K562 (cell line): Measurements from ENCODE around the gene C3. TPM values are rescaled to one million over a fixed set of nuclear protein-coding genes. Genes with fewer than 3 reads are reported as not detected.

ENCODE experiments used
- ATF3 ChIP-seq, 2 experiments: fragments of 450-650 bp in 1 of 2; sonication (generic) in 1 of 2; formaldehyde crosslinking in 1 of 2; IDR thresholded peaks in 1 of 2; conservative IDR thresholded peaks in 1 of 2; 2 replicates each; pipeline versions ENCODE4 v1.6.1 to v1.8.1; 2016 to 2023; ENCODE audit warnings: mild to moderate bottlenecking in 2 of 2, moderate library complexity in 2 of 2, inconsistent platforms in 1 of 2, missing genetic modification reagents in 1 of 2
- HMG20B ChIP-seq: fragments of 250-450 bp; sonication (Bioruptor Pico); IDR thresholded peaks from 2 replicates; pipeline ENCODE4 v1.5.0; 2021; ENCODE audit warnings: mild to moderate bottlenecking
- JUN ChIP-seq, 2 experiments: sonication (generic) in 1 of 2; formaldehyde crosslinking in 1 of 2; IDR thresholded peaks; 2 replicates each; pipeline versions ENCODE4 v1.6.1 to v1.8.0; 2012 to 2022; ENCODE audit warnings: borderline replicate concordance in 2 of 2, mild to moderate bottlenecking in 2 of 2, improper control_type of control experiment in 1 of 2, low read depth in 1 of 2, low read length in 1 of 2, missing genetic modification reagents in 1 of 2
- MBD2 ChIP-seq: sonication (generic); IDR thresholded peaks from 2 replicates; pipeline ENCODE4 v1.6.1; 2016; ENCODE audit warnings: low read depth, borderline replicate concordance
- PRDM10 ChIP-seq: fragments of 450-650 bp; IDR thresholded peaks from 2 replicates; pipeline ENCODE4 v1.6.1; 2018; ENCODE audit not compliant: partially characterized antibody
- PRPF4 ChIP-seq: fragments of 200-400 bp; formaldehyde crosslinking; IDR thresholded peaks from one replicate; pipeline ENCODE4 v1.6.1; 2017; ENCODE audit warnings: low read length, low read depth, mild to moderate bottlenecking; ENCODE audit not compliant: insufficient read depth, poor library complexity, severe bottlenecking
- SNIP1 ChIP-seq: fragments of 450-650 bp; IDR thresholded peaks from 2 replicates; pipeline ENCODE4 v1.7.1; 2017; ENCODE audit warnings: low read depth, mild to moderate bottlenecking
- ZEB2 ChIP-seq: fragments of 450-650 bp; IDR thresholded peaks from 2 replicates; pipeline ENCODE4 v1.6.1; 2016
- polyA plus RNA-seq, 8 experiments: library from polyadenylated mRNA; depleted of rRNA in 4 of 8; stranded (reverse) in 5 of 8; unstranded in 3 of 8; fragments of >200 nt; fragmentation: Nextera tagmentation in 2 of 8; fragmentation: Illumina TruSeq in 1 of 8; extraction: Ambion mirVana in 2 of 8; extraction: Trizol in 1 of 8; gene quantifications; 2 replicates each; pipeline versions ENCODE4 v1.2.1 to v1.2.3, GENCODE V29; 2011 to 2014; ENCODE audit warnings: inconsistent platforms in 1 of 8, missing spikeins in 1 of 8
- total RNA-seq, 7 experiments: library from RNA; depleted of rRNA in 6 of 7; stranded (reverse); fragments of >200 nt in 6 of 7; fragmentation: Illumina TruSeq in 2 of 7; extraction: Trizol in 2 of 7; gene quantifications; 2 replicates each; pipeline versions ENCODE4 v1.2.1 to v1.2.3, GENCODE V29; 2011 to 2021; ENCODE audit warnings: low replicate concordance in 1 of 7
- TF ChIP-seq, protein P1 (sequence below): sonication (generic); formaldehyde crosslinking; IDR thresholded peaks from 2 replicates; pipeline ENCODE4 v1.8.1; 2023; ENCODE audit warnings: mild to moderate bottlenecking, missing genetic modification reagents
- TF ChIP-seq, protein P2 (sequence below): fragments of 450-650 bp; IDR thresholded peaks from 2 replicates; pipeline ENCODE4 v1.6.1; 2016; ENCODE audit warnings: borderline replicate concordance
- TF ChIP-seq, protein P3 (sequence below): sonication (generic); formaldehyde crosslinking; IDR thresholded peaks from 2 replicates; pipeline ENCODE4 v1.9.0; 2022; ENCODE audit warnings: mild to moderate bottlenecking, missing genetic modification reagents

C3 gene
- total and polyA plus RNA-seq, 9 of the 15 experiments (the other 6 are each of a cell fraction or from before 2014, with no cell fraction given): 0.59 to 10.6 (median 2.2) TPM

DNA sequence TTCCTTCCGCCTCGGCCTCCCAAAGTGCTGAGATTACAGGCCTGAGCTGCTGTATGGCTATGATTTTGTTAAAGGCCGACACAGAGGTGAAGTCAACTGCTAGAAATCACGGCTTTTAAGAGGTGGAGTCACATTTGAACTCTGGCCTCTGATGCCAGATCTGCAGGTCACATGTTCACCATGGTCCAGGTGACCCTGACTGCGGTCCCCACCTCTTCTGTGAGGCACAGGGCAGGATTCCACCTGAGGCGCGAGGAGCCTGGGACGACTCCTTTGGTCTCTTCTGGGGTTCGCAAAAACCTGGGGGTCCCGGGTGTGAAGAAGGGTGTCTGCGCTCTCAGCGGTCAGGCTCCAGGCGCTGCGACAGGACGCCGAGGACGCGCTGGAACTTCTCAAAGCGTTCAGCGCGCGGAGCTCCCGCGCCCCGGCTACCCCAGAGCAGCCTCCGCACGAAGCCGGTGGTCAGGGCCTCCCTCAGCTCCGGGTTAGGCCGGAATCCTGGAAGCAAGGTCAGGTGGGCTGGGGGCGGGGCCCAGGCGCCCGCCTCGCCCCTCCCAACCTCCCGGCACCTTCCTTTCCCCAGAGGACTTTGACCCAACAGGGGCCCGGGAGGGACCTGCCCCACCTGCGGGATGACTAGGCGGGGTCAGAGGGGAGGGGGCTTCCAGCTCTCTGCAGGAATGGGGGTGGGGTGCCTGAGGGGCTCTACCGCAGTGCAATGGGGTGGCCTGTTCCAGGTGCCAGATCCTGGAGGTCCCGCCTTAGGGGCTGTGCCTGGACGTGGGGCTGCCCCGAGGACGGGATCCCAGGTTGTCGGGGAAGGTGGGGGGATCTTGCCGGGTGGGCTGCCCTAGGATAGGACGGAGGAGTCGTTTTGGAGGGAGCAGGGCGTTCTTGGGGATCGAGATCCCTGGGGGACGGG is 32.1 kb upstream of the C3 start (continued):
- TF ChIP-seq MBD2: no peak
- TF ChIP-seq ZEB2: no peak
- TF ChIP-seq, protein P1, sequence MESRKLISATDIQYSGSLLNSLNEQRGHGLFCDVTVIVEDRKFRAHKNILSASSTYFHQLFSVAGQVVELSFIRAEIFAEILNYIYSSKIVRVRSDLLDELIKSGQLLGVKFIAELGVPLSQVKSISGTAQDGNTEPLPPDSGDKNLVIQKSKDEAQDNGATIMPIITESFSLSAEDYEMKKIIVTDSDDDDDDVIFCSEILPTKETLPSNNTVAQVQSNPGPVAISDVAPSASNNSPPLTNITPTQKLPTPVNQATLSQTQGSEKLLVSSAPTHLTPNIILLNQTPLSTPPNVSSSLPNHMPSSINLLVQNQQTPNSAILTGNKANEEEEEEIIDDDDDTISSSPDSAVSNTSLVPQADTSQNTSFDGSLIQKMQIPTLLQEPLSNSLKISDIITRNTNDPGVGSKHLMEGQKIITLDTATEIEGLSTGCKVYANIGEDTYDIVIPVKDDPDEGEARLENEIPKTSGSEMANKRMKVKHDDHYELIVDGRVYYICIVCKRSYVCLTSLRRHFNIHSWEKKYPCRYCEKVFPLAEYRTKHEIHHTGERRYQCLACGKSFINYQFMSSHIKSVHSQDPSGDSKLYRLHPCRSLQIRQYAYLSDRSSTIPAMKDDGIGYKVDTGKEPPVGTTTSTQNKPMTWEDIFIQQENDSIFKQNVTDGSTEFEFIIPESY: peak; percentile 83
- TF ChIP-seq PRDM10: no peak
- no peak for TF ChIP-seq HMG20B (CRISPR knock-in tag)
- TF ChIP-seq, protein P2, sequence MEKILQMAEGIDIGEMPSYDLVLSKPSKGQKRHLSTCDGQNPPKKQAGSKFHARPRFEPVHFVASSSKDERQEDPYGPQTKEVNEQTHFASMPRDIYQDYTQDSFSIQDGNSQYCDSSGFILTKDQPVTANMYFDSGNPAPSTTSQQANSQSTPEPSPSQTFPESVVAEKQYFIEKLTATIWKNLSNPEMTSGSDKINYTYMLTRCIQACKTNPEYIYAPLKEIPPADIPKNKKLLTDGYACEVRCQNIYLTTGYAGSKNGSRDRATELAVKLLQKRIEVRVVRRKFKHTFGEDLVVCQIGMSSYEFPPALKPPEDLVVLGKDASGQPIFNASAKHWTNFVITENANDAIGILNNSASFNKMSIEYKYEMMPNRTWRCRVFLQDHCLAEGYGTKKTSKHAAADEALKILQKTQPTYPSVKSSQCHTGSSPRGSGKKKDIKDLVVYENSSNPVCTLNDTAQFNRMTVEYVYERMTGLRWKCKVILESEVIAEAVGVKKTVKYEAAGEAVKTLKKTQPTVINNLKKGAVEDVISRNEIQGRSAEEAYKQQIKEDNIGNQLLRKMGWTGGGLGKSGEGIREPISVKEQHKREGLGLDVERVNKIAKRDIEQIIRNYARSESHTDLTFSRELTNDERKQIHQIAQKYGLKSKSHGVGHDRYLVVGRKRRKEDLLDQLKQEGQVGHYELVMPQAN: no peak
- TF ChIP-seq JUN (IDR thresholded peaks at IDR 0.05; ENCODE audit: borderline replicate concordance, low read depth, low read length): no peak
- TF ChIP-seq JUN (CRISPR knock-in tag; IDR thresholded peaks at IDR 0.05; ENCODE audit: borderline replicate concordance): peak; percentile 65; the same call in 1 of the 2 replicates
- no peak for TF ChIP-seq PRPF4
- TF ChIP-seq SNIP1: no peak
- no peak for TF ChIP-seq ATF3 (IDR thresholded peaks at IDR 0.05)
- no peak for TF ChIP-seq ATF3 (CRISPR knock-in tag; conservative IDR thresholded peaks at IDR 0.05)
- TF ChIP-seq, protein P3, sequence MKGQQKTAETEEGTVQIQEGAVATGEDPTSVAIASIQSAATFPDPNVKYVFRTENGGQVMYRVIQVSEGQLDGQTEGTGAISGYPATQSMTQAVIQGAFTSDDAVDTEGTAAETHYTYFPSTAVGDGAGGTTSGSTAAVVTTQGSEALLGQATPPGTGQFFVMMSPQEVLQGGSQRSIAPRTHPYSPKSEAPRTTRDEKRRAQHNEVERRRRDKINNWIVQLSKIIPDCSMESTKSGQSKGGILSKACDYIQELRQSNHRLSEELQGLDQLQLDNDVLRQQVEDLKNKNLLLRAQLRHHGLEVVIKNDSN (CRISPR knock-in tag): peak; percentile 40; the same call in 1 of the 2 replicates
